NCI-H774 (cell line): ENCODE measurements around the gene INPP5F.
"Not testable (repeated sequence)": the region's sequence is repeated elsewhere in the genome, so short reads cannot be mapped to it uniquely, and the experiment has no call there.

Experiments
- DNase-seq: peaks from one replicate; lab custom pipeline; 2025; lab: John Stamatoyannopoulos, UW

INPP5F gene

DNA sequence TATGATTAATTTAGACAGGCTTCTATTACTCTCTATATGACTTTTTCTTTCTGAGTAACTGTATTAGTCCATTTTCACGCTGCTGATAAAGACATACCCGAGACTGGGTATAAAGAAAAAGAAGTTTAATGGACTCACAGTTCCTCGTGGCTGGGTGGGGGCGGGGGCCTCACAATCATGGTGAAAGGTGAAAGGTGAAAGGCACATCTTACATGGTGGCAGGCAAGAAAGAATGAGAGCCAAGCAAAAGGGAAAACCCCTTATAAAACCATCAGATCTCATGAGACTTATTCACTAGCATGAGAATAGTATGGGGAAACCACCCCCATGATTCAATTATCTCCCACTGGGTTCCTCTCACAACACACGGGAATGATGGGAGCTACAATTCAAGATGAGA, 18.5 kb upstream of the INPP5F start:
- DNase-seq, result not testable (repeated sequence)

GRCh38 chr10:119710935-119711334, 14.9 kb upstream of the INPP5F start:
- not testable (repeated sequence) for DNase-seq

DNA sequence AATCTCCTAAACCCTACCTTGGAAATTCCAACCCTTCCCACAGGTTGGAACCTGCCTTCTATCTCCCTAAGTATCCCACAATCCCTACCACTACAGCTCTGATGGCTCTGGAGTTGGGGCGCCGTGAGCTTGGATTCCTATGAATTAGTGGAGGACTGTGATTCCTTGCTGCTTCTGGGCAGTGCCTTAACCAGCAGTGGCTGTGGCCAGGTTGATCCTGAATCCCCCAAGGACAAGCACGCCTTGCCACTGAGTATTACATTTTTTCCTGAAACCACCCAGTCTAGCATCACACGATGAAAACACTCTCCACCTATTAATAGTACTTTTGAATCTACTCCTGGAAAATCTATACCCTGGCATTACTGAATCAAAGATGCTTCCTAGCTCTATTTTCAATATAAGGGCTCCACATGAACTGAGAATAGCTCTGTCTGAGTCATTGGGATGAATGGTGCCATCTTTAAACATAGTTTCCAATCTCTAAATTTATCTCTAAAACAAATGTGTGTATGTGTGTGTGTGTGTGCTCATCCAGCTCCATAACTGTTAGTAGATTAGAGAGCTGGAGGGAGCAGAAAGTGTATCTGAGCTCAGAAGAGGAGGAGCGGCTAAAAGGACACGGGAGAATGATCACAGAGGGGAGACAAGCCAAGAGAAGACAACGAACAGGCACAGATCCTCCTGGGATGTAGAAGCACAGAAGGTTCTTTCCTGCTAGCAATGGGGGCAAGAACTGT, 11.9 kb upstream of the INPP5F start:
- DNase-seq, result no peak

- no peak for DNase-seq
Observed at GRCh38 chr10:119714484-119714816, 11.4 kb upstream of the INPP5F start.

DNA sequence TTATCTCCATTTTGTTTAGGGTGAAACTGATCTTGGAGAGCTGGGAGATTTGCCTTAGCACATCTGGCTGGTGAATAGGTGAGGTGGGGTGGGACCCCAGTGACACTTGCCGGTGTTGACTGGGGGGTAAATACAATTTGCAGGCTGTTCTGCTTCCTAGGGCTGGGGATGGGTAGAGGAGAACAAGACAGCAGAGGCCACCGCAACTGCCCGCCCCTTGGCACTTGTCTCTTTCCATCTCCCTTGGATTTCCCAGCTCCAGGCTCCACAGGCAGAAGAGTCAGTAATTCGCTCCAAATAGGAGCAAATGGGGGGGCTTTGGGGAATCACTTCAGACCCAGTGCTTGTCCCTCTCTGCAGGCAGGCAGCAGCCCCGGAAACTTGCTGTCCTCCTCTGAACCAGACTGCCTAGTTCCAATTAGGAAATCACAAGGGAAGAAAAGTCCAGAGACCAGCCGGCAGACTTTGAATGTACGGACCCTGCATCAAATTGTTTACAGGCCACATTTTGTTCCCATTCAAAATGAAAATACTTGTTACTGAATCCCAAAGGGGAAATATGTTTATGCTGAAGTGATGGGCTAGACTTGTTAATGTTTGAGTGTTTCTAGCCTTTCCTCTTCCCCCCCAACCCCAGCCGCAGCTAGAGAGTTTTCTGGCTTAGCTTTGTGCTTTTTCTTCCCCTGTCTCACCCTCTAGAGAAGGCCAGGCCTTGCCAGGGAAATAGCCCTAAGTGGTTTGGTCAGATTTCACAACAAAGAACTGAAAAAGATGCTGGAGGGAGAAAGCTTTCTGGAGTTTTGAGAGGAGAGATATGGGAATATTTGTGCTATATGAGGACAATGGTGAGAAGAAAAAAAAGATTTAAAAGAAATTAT, 10.0 kb upstream of the INPP5F start:
- no peak for DNase-seq

- DNase-seq, result no peak
Observed at GRCh38 chr10:119723161-119723560, 2.7 kb upstream of the INPP5F start.

GRCh38 chr10:119723624-119724023, 2.2 kb upstream of the INPP5F start:
- no peak for DNase-seq

- DNase-seq, result no peak
Observed at GRCh38 chr10:119724593-119725516, 995 bp upstream of the INPP5F start.

DNA sequence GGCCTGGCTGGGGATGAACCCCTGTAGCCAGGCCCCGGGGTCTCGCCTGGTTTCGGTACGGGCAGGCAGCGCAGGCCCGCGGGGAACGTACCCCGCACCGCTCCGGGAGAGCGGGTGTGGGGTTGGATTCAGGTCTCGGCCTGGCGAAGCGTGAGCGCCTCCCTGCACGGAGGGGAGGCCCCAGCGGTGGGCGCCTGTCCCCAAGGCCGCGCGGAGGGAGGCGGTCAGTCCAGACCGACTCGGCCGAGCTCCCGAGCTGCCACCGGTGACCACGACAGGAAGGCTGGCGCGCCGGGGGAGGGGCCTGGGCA, 378 bp upstream of the INPP5F start:
- no peak for DNase-seq

DNA sequence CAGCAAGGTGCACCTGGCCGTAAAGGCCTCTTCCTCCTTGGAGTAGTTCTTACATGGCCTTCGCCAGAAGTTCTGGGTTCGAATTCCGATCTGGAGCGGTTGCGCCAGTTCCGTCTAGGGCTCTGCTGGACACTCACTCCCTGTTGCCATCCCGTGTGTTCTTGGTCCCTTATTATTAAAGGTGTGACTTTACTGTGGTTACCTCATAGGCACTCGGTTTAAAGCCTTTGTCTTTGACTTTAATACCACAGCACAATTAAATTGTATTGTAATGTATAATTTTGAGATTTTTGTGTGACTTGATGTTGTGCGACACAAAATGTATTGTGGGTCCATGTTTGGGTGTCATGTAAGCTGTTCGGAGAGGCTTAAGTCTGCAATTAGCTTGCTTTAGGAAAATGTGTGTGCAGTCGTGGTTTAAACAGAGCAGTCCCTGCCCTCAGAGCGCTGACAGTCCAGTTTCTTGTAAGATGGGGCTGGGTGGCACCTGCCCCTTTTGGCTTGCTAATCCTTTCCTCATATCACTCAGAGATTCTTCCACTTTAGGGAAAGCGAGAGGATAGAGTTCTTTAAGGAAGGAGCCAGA, 919 bp downstream of the INPP5F start:
- DNase-seq, result no peak

GRCh38 chr10:119728172-119728800, 2.4 kb downstream of the INPP5F start:
- DNase-seq, result no peak

DNA sequence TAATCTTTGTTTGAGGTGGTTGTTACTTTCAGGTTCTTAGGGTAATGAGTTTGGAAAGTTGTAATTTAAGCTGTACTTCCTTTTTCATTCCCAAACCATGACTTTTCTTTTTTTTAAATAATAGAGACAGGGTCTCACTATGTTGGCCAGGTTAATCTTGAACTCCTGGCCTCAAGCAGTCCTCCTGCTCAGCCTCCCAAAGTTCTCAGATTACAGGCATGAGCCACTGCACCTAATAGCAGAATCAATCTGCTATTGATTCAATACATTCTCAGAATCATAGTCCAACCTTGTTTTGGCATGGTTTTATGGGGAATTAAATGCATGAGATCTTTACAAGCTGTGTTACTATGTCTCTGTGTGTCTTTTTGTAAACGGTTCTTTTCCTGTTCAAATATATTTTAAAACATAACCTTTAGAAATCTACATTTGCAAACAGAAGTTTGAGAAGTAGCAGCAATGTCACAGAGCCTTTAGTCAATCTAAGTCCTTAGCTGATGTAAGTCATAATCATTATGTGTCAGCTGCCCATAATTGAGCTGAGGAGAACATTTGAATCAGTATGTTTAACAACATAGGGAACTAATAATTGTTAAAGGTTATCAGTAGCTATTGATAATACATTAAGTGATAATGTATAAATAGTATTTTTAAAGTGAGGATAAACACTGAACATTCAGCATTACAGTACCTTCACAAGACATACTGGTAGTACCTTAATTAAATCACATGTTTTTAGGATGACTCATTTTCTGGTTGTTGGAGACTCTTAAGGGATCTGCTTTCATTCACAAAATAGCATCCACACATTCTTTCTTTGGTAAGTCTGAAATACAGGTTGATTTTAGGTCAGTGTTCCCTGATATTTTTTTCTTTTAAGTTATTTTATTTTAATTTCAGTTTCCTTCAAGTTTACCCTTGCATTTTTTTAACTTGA, 8.8 kb downstream of the INPP5F start:
- DNase-seq, result no peak

DNA sequence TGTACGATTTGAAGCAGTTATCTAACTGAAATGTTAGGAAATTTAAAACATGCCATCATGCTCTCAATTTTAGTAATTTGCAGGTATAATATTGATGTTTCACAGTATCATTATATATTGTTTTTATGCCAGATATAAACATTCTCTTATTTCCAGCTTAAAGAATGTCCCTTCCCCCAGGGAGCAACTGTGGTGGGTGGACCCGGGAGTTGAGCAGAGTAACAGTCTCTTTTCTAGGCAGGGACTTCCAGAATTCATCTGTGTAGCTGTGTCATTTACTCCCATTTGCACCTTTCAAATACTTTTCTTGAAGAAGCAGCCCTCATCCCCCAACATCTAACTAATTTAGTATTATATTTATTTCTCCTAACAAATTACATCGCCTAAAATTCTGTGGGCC, 9.6 kb downstream of the INPP5F start:
- no peak for DNase-seq

DNA sequence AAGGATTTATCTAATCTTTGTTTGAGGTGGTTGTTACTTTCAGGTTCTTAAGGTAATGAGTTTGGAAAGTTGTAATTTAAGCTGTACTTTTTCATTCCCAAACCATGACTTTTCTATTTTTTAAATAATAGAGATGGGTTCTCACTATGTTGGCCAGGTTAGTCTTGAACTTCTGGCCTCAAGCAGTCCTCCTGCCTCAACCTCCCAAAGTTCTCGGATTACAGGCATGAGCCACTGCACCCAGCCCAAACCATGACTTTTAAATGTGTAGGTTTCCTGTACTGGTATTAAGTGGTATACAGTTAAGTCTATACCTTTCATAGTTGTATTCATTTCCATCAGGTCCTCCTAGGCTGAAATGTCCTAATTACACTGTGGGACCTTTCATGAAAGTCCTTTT, 10.4 kb downstream of the INPP5F start:
- DNase-seq, result no peak

GRCh38 chr10:119737039-119737663, 11.3 kb downstream of the INPP5F start:
- DNase-seq, result no peak

DNA sequence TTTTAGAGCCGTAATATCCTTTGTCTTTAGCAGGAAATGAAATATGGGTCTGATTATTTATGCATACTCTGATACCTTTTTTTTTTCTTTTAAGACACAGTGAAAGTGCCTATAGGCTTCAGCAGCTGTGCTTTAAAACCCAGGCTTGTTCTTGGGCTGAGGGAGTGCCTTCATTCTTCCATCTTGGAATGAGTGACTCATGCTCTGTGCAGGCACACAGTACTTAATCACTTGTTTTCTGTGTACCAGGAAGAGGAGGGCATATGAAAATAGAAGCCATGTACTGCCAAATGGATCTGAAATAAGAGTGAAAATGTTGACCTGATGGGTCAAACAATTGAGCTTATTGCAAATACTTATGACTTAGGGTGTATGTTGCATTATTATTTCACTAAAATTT, 12.0 kb downstream of the INPP5F start:
- no peak for DNase-seq

GRCh38 chr10:119738962-119739361, 13.1 kb downstream of the INPP5F start:
- no peak for DNase-seq

DNA sequence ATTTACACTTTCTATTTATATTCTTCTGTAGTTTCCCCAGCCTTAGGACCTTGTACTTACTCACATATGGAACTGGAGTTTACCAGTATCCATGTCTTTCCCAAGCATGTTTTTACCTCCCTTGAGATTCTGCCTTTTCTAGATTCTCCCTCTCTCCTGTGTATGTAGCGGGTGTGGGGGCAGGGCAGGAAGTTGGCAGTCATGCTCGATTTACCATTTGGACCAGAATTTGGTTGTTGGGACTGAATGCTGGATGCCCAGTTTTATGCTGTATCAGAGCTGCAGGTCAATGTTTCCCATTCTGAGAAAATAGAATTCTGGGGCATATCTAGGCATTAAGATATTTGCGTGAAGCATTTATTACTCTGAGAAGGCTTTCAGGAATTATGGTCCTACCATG, 14.2 kb downstream of the INPP5F start:
- no peak for DNase-seq

DNA sequence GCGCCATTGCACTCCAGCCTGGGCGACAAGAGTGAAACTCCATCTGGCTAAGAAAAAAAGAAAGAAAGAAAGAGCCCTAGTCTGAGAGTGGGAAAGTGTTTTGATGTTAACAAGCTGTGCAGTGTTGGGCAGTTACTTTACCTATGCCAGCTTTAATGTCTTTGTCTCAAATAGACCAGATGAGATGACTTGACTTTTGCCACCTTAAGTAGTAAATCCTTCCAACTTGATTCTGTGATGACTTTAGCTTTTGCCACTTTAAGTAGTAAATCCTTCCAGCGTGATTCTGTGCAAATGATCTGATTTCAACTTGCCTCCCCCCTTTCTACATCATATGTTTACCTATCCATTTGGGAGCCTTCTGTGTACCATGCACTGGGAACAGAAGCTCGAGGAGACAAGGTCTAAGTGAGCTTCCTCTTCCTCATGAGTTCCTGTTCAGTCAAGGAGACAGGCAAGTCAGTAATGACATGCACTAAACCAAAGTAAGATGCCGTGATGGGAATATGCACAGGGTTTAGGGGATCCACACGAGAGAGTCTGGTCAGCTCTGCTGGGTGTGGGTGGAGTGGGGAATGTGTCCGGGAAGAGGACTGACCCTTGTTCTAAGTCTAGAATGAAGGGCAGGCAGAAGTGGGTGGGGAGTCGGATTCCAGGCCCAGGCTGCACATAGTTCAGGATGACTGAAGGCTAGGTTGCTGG, 17.2 kb downstream of the INPP5F start:
- no peak for DNase-seq

DNA sequence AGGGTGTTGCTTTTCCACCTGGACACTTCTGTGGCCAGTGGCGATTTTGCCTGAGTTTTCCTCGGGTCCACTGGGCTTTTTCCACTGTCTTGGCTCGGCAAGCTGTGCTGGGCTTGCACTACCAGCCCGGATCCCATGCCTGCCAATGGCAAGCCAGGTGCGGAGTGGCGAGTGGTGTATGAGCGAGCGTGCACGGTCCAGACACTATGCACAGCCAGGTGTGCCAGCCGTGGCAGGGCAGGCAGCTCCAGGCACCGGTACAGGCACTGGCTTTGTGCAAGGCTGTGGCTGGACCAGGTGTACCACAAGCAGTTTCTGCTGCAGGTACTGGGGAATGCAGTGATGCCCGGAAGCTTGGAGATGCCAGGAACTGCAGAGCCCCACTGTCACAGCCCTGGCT, 22.1 kb downstream of the INPP5F start:
- no peak for DNase-seq
